Right hindlimb (tissue), 1 donor: ENCODE results near the gene FEZF1.

ENCODE experiments used
- DNase-seq: peaks from one replicate; pipeline ENCODE4 v3.0.0-alpha.2; 2018

Gene FEZF1

DNA sequence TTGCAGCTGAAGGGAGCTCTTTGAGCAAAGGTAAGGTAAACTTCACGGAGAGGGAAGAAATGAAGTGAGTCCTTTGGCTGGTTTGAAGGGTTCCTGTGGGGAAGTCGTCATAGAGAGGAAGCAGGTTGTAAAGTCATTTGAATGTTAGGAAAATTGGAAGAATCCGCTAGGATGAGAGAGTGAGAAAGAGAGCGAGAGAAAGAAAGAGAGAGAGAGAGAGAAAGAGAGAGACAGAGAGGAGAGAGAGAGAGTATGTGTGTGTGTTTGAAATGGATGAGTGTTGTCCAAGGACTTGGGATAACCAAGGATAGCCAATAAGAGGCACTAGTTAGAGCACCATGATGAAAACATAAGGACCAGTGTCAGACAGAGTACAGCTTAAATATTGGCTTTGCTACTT, 43.1 kb downstream of the FEZF1 start:
- DNase-seq: no peak

- no peak for DNase-seq
These were observed 43.5 kb downstream of the FEZF1 start for GRCh38 chr7:122261016-122261415.

- no peak for DNase-seq
These were observed 44.2 kb downstream of the FEZF1 start for GRCh38 chr7:122260336-122260735.

GRCh38 chr7:122258971-122259370, 45.6 kb downstream of the FEZF1 start:
- no peak for DNase-seq

DNA sequence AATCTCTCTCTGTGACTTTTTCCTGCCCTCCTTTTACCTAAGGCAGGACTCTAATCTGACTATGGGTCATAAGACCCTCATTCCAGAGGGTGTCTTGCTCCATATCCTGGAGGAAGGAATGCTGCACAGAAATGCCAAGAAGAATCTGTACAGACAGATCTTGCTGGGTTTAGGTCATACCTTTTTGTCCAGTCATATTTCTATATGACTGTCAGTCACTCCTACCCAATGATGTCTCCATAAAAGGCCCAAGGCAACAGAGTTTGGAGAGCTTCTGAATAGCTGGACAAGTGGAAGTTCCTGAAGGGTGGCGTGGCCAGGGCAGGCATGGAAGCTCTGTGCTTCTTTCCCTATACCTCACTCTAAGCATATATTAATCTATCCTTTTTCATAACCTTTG, 47.5 kb downstream of the FEZF1 start:
- no peak for DNase-seq

DNA sequence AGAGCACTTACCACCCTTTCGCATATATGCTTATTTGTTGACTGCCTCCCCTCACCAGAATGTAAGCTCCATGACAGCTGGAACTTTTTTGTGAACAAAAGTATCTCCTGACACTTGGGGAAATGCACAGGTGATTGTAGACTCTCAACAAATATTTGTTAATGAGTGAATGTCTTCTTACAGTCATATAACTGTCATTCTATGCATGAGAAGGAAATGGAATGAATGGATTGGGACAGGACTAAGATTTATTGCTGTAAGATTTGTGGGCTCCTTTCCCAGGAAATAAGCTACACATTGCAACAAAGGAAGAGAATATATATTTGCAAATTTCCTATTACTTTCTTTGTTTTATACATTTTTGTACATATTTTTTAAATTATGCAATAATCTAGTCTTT, 48.5 kb downstream of the FEZF1 start:
- DNase-seq: no peak

- no peak for DNase-seq
These were observed 49.1 kb downstream of the FEZF1 start for GRCh38 chr7:122255454-122255853.
